ENCODE measurements around the gene JOSD2.

GRCh38 chr19:50516964-50517703 lies 6.1 kb upstream of the JOSD2 start:
- TF ChIP-seq, protein P1, sequence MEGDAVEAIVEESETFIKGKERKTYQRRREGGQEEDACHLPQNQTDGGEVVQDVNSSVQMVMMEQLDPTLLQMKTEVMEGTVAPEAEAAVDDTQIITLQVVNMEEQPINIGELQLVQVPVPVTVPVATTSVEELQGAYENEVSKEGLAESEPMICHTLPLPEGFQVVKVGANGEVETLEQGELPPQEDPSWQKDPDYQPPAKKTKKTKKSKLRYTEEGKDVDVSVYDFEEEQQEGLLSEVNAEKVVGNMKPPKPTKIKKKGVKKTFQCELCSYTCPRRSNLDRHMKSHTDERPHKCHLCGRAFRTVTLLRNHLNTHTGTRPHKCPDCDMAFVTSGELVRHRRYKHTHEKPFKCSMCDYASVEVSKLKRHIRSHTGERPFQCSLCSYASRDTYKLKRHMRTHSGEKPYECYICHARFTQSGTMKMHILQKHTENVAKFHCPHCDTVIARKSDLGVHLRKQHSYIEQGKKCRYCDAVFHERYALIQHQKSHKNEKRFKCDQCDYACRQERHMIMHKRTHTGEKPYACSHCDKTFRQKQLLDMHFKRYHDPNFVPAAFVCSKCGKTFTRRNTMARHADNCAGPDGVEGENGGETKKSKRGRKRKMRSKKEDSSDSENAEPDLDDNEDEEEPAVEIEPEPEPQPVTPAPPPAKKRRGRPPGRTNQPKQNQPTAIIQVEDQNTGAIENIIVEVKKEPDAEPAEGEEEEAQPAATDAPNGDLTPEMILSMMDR (IDR thresholded peaks at IDR 0.05) = no peak
- no peak for TF ChIP-seq ZFX (IDR thresholded peaks at IDR 0.05; ENCODE audit: borderline replicate concordance)

Measured in 22Rv1 (cell line).